GM12801 (cell line): Measurements from ENCODE around the gene ARHGEF28.

ENCODE experiments used
- CTCF ChIP-seq: IDR thresholded peaks from one replicate; pipeline ENCODE4 v1.5.1; 2011; ENCODE audit warnings: control low read depth; ENCODE audit not compliant: insufficient read length; ENCODE audit errors: extremely low read depth

ARHGEF28 gene

GRCh38 chr5:73974871-73975360 lies 348.9 kb downstream of the ARHGEF28 start:
- no peak for TF ChIP-seq CTCF

- no peak for TF ChIP-seq CTCF
Observed at GRCh38 chr5:73975845-73976244, 349.8 kb downstream of the ARHGEF28 start.

GRCh38 chr5:73977146-73977545 lies 351.1 kb downstream of the ARHGEF28 start:
- TF ChIP-seq CTCF, result no peak

GRCh38 chr5:73979321-73979720 lies 353.3 kb downstream of the ARHGEF28 start:
- TF ChIP-seq CTCF, result no peak

- no peak for TF ChIP-seq CTCF
Observed at GRCh38 chr5:73981704-73982103, 355.7 kb downstream of the ARHGEF28 start.

GRCh38 chr5:73983644-73984043 lies 357.6 kb downstream of the ARHGEF28 start:
- TF ChIP-seq CTCF, result no peak

- no peak for TF ChIP-seq CTCF
Observed at GRCh38 chr5:73985145-73985544, 359.1 kb downstream of the ARHGEF28 start.

- TF ChIP-seq CTCF, result no peak
Observed at GRCh38 chr5:73986729-73987128, 360.7 kb downstream of the ARHGEF28 start.
